Tibial nerve (tissue), 4 donors: ENCODE measurements around the gene LRP1. TPM values are rescaled to one million over a fixed set of nuclear protein-coding genes. Genes with fewer than 3 reads are reported as not detected.

ENCODE experiments used
- DNase-seq, 2 donors: peaks; one replicate each; pipeline ENCODE4 v3.0.0-alpha.2; 2019; ENCODE audit warnings: low spot score in 2 of 2
- H3K27ac ChIP-seq, 4 donors: fragments of 200-600 bp; sonication (generic) in 3 of 4; one replicate each; pipeline ENCODE4 v1.5.1; 2017 to 2019; ENCODE audit warnings: mild to moderate bottlenecking in 1 of 4
- H3K27me3 ChIP-seq, 2 donors: fragments of 200-600 bp; sonication (generic) in 1 of 2; one replicate each; pipeline versions ENCODE4 v1.5.1 to v1.6.0; 2017 to 2019
- H3K36me3 ChIP-seq, 3 donors: fragments of 200-600 bp; sonication (generic); one replicate each; pipeline ENCODE4 v1.5.1; 2018 to 2019
- H3K4me1 ChIP-seq, 4 donors: fragments of 200-600 bp; sonication (generic) in 3 of 4; one replicate each; pipeline ENCODE4 v1.5.1; 2017 to 2019
- H3K4me3 ChIP-seq, 4 donors: fragments of 200-600 bp; sonication (generic) in 3 of 4; one replicate each; pipeline ENCODE4 v1.5.1; 2017 to 2019; ENCODE audit warnings: mild to moderate bottlenecking in 1 of 4, moderate library complexity in 1 of 4
- H3K9me3 ChIP-seq, 4 donors: fragments of 200-600 bp; sonication (generic) in 3 of 4; one replicate each; pipeline ENCODE4 v1.5.1; 2017 to 2019
- CTCF ChIP-seq, 5 experiments: fragments of 200-600 bp in 3 of 5; fragments of 450-650 bp in 2 of 5; sonication (generic) in 3 of 5; IDR thresholded peaks; one replicate each; pipeline ENCODE4 v1.5.1; 2016 to 2019; ENCODE audit warnings: antibody characterized with exemption in 5 of 5, mild to moderate bottlenecking in 3 of 5, moderate library complexity in 2 of 5
- EP300 ChIP-seq, 2 donors: sonication (generic); formaldehyde crosslinking; IDR thresholded peaks; one replicate each; pipeline ENCODE4 v1.6.1; 2017; ENCODE audit warnings: antibody characterized with exemption in 2 of 2, mild to moderate bottlenecking in 1 of 2
- POLR2A ChIP-seq, 2 donors: fragments of 450-650 bp; IDR thresholded peaks; one replicate each; pipeline ENCODE4 v1.6.1; 2017; ENCODE audit warnings: antibody characterized with exemption in 2 of 2, mild to moderate bottlenecking in 2 of 2, moderate library complexity in 2 of 2
- WGBS, 2 donors: methylation state at CpG; one replicate each; pipeline ENCODE4 v1.1.5; 2018; 5-methylcytosine and 5-hydroxymethylcytosine counted together
- total RNA-seq, 4 donors: library from RNA; depleted of rRNA; stranded (reverse); fragments of >200 nt; gene quantifications; one replicate each; pipeline ENCODE4 v1.1.0, GENCODE V29; 2016

Gene LRP1
- total RNA-seq, 4 donors from 2014 or later = 410 to 653 (median 527) TPM

- no peaks in the 10 kb centered on the region for H3K9me3 ChIP-seq
- WGBS, 2 donors = 78 to 80% methylated on average over 7 of the region's 7 CpGs
- TF ChIP-seq CTCF (IDR thresholded peaks at IDR 0.05) (no peak), EP300 (IDR thresholded peaks at IDR 0.05) (no peak), POLR2A (IDR thresholded peaks at IDR 0.05) (no peak)
- H3K4me1 ChIP-seq = peaks cover 0 to 1% (median 0%) of the 10 kb centered on the region in 4 donors
- DNase-seq = no peak
- no peak overlapping the region for H3K27ac ChIP-seq
- H3K27me3 ChIP-seq = peaks cover 0 to 4% of the 10 kb centered on the region in 2 donors
- H3K4me3 ChIP-seq = no peak overlapping the region
- H3K36me3 ChIP-seq = peaks cover 0 to 8% (median 0%) of the 10 kb centered on the region in 3 donors
These were observed 120.9 kb downstream of the LRP1 start for GRCh38 chr12:57248934-57249742.

- Histone ChIP-seq H3K27ac (no peak overlapping the region), H3K27me3 (no peaks in the 10 kb centered on the region), H3K36me3 (peaks cover 0 to 22% (median 0%) of the 10 kb centered on the region in 3 donors), H3K9me3 (no peaks in the 10 kb centered on the region), H3K4me3 (no peak overlapping the region), H3K4me1 (no peaks in the 10 kb centered on the region)
- DNase-seq = no peak
- WGBS, 2 donors = 64 to 66% methylated on average over 3 of the region's 3 CpGs
- no peak for TF ChIP-seq CTCF (IDR thresholded peaks at IDR 0.05)
- TF ChIP-seq EP300 (IDR thresholded peaks at IDR 0.05) = no peak
- no peak for TF ChIP-seq POLR2A (IDR thresholded peaks at IDR 0.05)
These were observed 122.3 kb downstream of the LRP1 start for GRCh38 chr12:57250541-57250940.

GRCh38 chr12:57250956-57251355 is 122.7 kb downstream of the LRP1 start, which contains the start of gene STAC3:
Gene STAC3, minus strand, starts transcription at chr12:57251187. Its CDS starts 1,551 bp downstream, at chr12:57249636.
- H3K9me3 ChIP-seq = no peaks in the 10 kb centered on the region
- WGBS, 2 donors = 27 to 68% methylated on average over 7 of the region's 7 CpGs
- TF ChIP-seq EP300 (IDR thresholded peaks at IDR 0.05) (no peak), CTCF (IDR thresholded peaks at IDR 0.05) (no peak), POLR2A (IDR thresholded peaks at IDR 0.05) (no peak)
- H3K36me3 ChIP-seq = peaks cover 0 to 26% (median 0%) of the 10 kb centered on the region in 3 donors
- no peak within 1 kb of the TSS for H3K27ac ChIP-seq
- DNase-seq = no peak
- H3K4me1 ChIP-seq = no peaks in the 10 kb centered on the region
- no peak within 1 kb of the TSS for H3K4me3 ChIP-seq
- H3K27me3 ChIP-seq = no peaks in the 10 kb centered on the region

- no peak for DNase-seq
- H3K36me3 ChIP-seq = peaks cover 4 to 58% (median 10%) of the 10 kb centered on the region in 3 donors
- WGBS, 2 donors = 83 to 88% methylated on average over 14 of the region's 14 CpGs
- H3K9me3 ChIP-seq = no peaks in the 10 kb centered on the region
- H3K27ac ChIP-seq = no peak overlapping the region
- no peak for TF ChIP-seq EP300 (IDR thresholded peaks at IDR 0.05)
- no peak for TF ChIP-seq POLR2A (IDR thresholded peaks at IDR 0.05)
- TF ChIP-seq CTCF (IDR thresholded peaks at IDR 0.05) = no peak
- no peaks in the 10 kb centered on the region for H3K4me1 ChIP-seq
- H3K4me3 ChIP-seq = no peak overlapping the region
- H3K27me3 ChIP-seq = no peaks in the 10 kb centered on the region
These were observed 126.4 kb downstream of the LRP1 start for GRCh38 chr12:57254506-57255280.

GRCh38 chr12:57255916-57256315 is 127.6 kb downstream of the LRP1 start:
- TF ChIP-seq POLR2A (IDR thresholded peaks at IDR 0.05) = no peak
- no peak for TF ChIP-seq EP300 (IDR thresholded peaks at IDR 0.05)
- TF ChIP-seq CTCF (IDR thresholded peaks at IDR 0.05) = no peak
- Histone ChIP-seq H3K27ac (no peak overlapping the region), H3K4me1 (no peaks in the 10 kb centered on the region), H3K36me3 (peaks cover 4 to 68% (median 10%) of the 10 kb centered on the region in 3 donors), H3K27me3 (no peaks in the 10 kb centered on the region), H3K9me3 (no peaks in the 10 kb centered on the region), H3K4me3 (no peak overlapping the region)
- WGBS, 2 donors = 92 to 93% methylated on average over 6 of the region's 6 CpGs
- DNase-seq = no peak
